GM23248 (cell line): ENCODE results near the gene SHC1. TPM values are rescaled to one million over a fixed set of nuclear protein-coding genes. Genes with fewer than 3 reads are reported as not detected.

Experiments
- DNase-seq: peaks from one replicate; pipeline ENCODE4 v3.0.0-alpha.2; 2015
- H2AFZ ChIP-seq: fragments of 200-600 bp; sonication (generic); 2 replicates; pipeline ENCODE4 v1.6.1; 2016; ENCODE audit warnings: antibody characterized with exemption
- H3F3A ChIP-seq: fragments of 200-600 bp; sonication (generic); 2 replicates; pipeline ENCODE4 v1.6.1; 2016; ENCODE audit warnings: mild to moderate bottlenecking, antibody characterized with exemption, mixed run types; ENCODE audit not compliant: insufficient read depth
- H3K27ac ChIP-seq: fragments of 200-600 bp; sonication (generic); 2 replicates; pipeline ENCODE4 v1.5.1; 2016; ENCODE audit warnings: mild to moderate bottlenecking
- H3K27me3 ChIP-seq: fragments of 200-600 bp; sonication (generic); replicated peaks from 2 replicates; pipeline ENCODE4 v1.6.1; 2016; ENCODE audit warnings: mild to moderate bottlenecking; ENCODE audit not compliant: insufficient read depth
- H3K36me3 ChIP-seq: fragments of 200-600 bp; sonication (generic); 2 replicates; pipeline ENCODE4 v1.6.1; 2016; ENCODE audit warnings: low read depth, mild to moderate bottlenecking
- H3K4me1 ChIP-seq: fragments of 200-600 bp; sonication (generic); 2 replicates; pipeline ENCODE4 v1.6.1; 2016; ENCODE audit warnings: mild to moderate bottlenecking; ENCODE audit not compliant: insufficient read depth
- H3K4me2 ChIP-seq: fragments of 200-600 bp; sonication (generic); one replicate; pipeline ENCODE4 v1.6.1; 2016; ENCODE audit warnings: mild to moderate bottlenecking; ENCODE audit not compliant: unreplicated experiment
- H3K4me3 ChIP-seq: fragments of 200-600 bp; sonication (generic); 2 replicates; pipeline ENCODE4 v1.5.1; 2016; ENCODE audit warnings: mild to moderate bottlenecking
- H3K79me2 ChIP-seq: fragments of 200-600 bp; sonication (generic); 2 replicates; pipeline ENCODE4 v1.6.1; 2016; ENCODE audit warnings: mild to moderate bottlenecking; ENCODE audit not compliant: insufficient read depth
- H3K9ac ChIP-seq: fragments of 200-600 bp; sonication (generic); 2 replicates; pipeline ENCODE4 v1.6.1; 2016; ENCODE audit warnings: mild to moderate bottlenecking
- H3K9me2 ChIP-seq: fragments of 200-600 bp; sonication (generic); 2 replicates; pipeline ENCODE4 v1.6.1; 2016; ENCODE audit warnings: mixed run types, mild to moderate bottlenecking, moderate library complexity; ENCODE audit not compliant: insufficient read depth
- H3K9me3 ChIP-seq: fragments of 200-600 bp; sonication (generic); one replicate; pipeline ENCODE4 v1.6.1; 2017; ENCODE audit warnings: low read depth
- H4K20me1 ChIP-seq: fragments of 200-600 bp; sonication (generic); 2 replicates; pipeline ENCODE4 v1.6.0; 2016; ENCODE audit not compliant: insufficient read depth
- EZH2 ChIP-seq: fragments of 200-600 bp; sonication (generic); IDR thresholded peaks from 2 replicates; pipeline ENCODE4 v1.6.1; 2018; ENCODE audit warnings: antibody characterized with exemption, mild to moderate bottlenecking; ENCODE audit not compliant: insufficient read depth, poor library complexity, severe bottlenecking
- EZH2phosphoT487 ChIP-seq: fragments of 200-600 bp; sonication (generic); IDR thresholded peaks from 2 replicates; pipeline ENCODE4 v1.6.1; 2018; ENCODE audit warnings: antibody characterized with exemption, moderate library complexity, mild to moderate bottlenecking, low read depth; ENCODE audit not compliant: insufficient read depth
- WGBS, 2 experiments: methylation state at CpG; one replicate each; pipeline ENCODE4 v1.1.6; 2015 to 2017; ENCODE audit warnings: low lambda C conversion rate in 2 of 2, low coverage in 1 of 2; ENCODE audit errors: missing lambda C conversion rate in 2 of 2; 5-methylcytosine and 5-hydroxymethylcytosine counted together
- in situ Hi-C: fragments of 300-500 bp; cut with MboI; formaldehyde crosslinking; loops from 2 replicates; pipeline ENCODE4 v1.15.0; 2020
- polyA plus RNA-seq: library from polyadenylated mRNA; unstranded; fragments of >200 nt; fragmentation: Nextera tagmentation; extraction: Ambion mirVana; gene quantifications from 2 replicates; pipeline ENCODE4 v1.2.1, GENCODE V29; 2016
- total RNA-seq: library from RNA; depleted of rRNA; stranded (reverse); fragments of >200 nt; shearing (Covaris generic); gene quantifications from 2 replicates; pipeline ENCODE4 v1.2.3, GENCODE V29; 2014

Gene SHC1
- total and polyA plus RNA-seq, 2 experiments from 2014 or later = 278 to 319 TPM

GRCh38 chr1:154994591-154994990 is 24.0 kb upstream of the SHC1 start:
- H3K9ac ChIP-seq = no peak overlapping the region
- no peak for TF ChIP-seq EZH2phosphoT487
- TF ChIP-seq EZH2 = no peak
- H3K4me3 ChIP-seq = no peak overlapping the region
- no peaks in the 10 kb centered on the region for H3K9me3 ChIP-seq
- H2AFZ ChIP-seq = no peak overlapping the region
- no peaks in the 10 kb centered on the region for H3K36me3 ChIP-seq
- H3K27ac ChIP-seq = no peak overlapping the region
- H3K79me2 ChIP-seq = no peaks in the 10 kb centered on the region
- no peak overlapping the region for H3K4me2 ChIP-seq
- DNase-seq = no peak
- in situ Hi-C loops = no loop called here
- H3K4me1 ChIP-seq = 0 out of 2 replicates have a peak, but pooled peaks cover 3% of the 10 kb centered on the region
- no peaks in the 10 kb centered on the region for H3K27me3 ChIP-seq
- H3K9me2 ChIP-seq = no peaks in the 10 kb centered on the region
- WGBS, 2 experiments = 67% methylated on average over 3 of the region's 3 CpGs
- H4K20me1 ChIP-seq = no peaks in the 10 kb centered on the region
- H3F3A ChIP-seq = peaks cover 5% of the 10 kb centered on the region; the same call in 1 of the 2 replicates

DNA sequence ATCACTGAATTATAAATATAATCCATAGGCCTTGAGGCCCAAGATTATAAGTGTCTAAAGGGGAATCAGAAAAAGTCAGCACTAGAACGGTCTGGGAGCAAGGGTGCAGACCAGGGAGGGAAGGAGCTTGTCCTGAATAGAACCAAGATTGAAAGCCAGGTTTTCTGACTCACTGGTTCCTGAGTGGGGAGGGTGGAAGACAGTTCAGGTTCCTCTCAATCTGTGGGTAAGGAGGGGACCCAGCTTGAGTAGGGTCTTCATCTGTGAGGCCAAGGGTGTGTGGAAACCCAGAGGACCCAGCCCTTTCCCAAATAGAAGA is 23.7 kb upstream of the SHC1 start:
- WGBS, 2 experiments = 87 to 94% methylated on average over 1 of the region's 1 CpG
- TF ChIP-seq EZH2phosphoT487 (no peak), EZH2 (no peak)
- Histone ChIP-seq H3F3A (peaks cover 5% of the 10 kb centered on the region; the same call in 1 of the 2 replicates), H3K27ac (no peak overlapping the region), H3K4me3 (no peak overlapping the region), H3K9ac (no peak overlapping the region), H4K20me1 (no peaks in the 10 kb centered on the region), H3K4me2 (no peak overlapping the region), H3K79me2 (no peaks in the 10 kb centered on the region), H3K27me3 (no peaks in the 10 kb centered on the region), H3K36me3 (no peaks in the 10 kb centered on the region), H2AFZ (no peak overlapping the region), H3K9me3 (no peaks in the 10 kb centered on the region), H3K9me2 (no peaks in the 10 kb centered on the region), H3K4me1 (0 out of 2 replicates have a peak, but pooled peaks cover 3% of the 10 kb centered on the region)
- in situ Hi-C loops = no loop called here
- DNase-seq = no peak

DNA sequence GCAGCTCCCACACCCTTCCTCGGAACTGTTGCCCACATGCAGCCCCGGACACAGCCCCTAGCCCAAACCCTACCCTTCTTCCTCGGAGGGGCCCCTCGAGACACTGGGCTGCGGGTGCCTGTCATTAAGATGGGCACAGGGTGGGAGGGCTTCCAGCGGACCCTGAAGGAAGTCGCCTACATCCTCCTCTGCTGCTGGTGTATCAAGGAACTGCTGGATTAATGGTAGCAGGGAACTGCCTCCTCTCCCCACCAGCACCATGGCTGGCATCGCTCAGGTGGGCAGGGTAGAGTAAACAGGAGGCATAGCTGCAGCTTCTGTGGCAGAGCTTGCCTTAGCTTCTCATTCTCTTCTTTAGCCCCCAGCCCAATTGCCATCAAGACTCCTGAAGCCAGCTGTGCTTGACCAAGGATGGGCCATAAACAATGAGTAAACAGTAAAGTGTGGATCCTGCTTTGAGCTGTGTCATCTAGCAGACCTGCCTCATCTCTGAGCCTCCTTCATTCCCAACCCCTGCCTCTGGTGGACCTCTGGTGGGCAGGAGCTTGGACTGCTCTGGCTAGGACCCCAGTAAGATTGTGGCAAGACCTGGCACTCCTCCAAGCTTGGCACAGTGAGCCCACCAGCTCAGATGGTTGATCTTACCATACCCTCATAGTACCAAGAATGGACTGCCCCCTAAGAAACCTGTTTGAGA is 23.2 kb upstream of the SHC1 start, which contains the start of gene LENEP:
Gene LENEP (plus strand): TSS at position 15 of the 697 bp plus-strand sequence. CDS start 22 bp downstream, at position 37.
- Histone ChIP-seq H3F3A (peaks cover 5% of the 10 kb centered on the region; the same call in 1 of the 2 replicates), H3K27ac (no peak within 1 kb of the TSS)

DNA sequence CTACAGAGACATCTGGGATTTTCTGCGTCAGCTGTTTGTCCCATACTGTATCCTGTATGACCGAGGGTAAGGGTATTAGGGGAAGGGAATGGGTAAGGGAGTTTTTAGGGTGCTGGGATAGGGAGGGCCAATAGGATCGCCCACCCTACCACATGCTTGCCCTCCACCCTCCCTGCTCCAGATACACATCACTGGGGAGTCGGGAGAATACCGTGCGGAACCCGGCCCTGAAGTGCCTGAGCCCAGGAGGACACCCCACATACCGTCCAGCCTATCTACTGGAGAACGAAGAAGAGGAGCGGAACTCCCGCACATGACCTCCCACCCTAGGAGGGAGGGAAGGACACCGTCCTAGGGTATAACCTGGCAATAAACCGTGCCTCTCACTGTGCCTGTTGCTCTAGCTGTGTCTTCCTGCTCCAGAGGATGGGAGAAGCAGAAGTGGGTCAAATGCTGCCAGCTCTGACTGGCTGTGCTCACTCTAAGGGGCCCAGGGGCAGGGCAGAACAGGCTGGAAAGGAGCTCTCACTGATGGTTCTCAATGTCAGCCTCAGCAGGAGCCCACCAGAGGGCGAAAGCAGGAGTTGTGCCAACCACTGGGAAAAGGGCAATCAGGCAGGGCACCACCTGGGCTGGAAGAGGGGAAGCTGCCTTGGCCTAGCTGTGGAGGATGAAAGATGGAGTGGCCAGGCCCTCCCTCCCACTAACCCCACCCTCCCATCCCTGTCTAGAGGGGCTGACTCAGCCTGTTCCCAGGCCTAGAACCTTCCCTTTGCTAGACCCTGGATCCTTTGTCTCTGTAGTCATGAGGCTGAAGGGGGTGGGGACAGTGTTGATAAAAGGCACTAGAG is 22.4 kb upstream of the SHC1 start:
- Histone ChIP-seq H3K4me3 (no peak overlapping the region), H3K9me2 (no peaks in the 10 kb centered on the region), H3K4me2 (no peak overlapping the region), H3F3A (peaks cover 5% of the 10 kb centered on the region; the same call in 1 of the 2 replicates), H4K20me1 (no peaks in the 10 kb centered on the region), H3K36me3 (0 out of 2 replicates have a peak, but pooled peaks cover 8% of the 10 kb centered on the region), H3K4me1 (0 out of 2 replicates have a peak, but pooled peaks cover 3% of the 10 kb centered on the region), H3K27ac (no peak overlapping the region), H2AFZ (no peak overlapping the region), H3K9ac (no peak overlapping the region), H3K27me3 (no peaks in the 10 kb centered on the region), H3K79me2 (0 out of 2 replicates have a peak, but pooled peaks cover 2% of the 10 kb centered on the region), H3K9me3 (no peaks in the 10 kb centered on the region)
- TF ChIP-seq EZH2 = no peak
- in situ Hi-C loops = no loop called here
- 83 to 87% methylated on average over 14 of the region's 14 CpGs for WGBS, 2 experiments
- peak; percentile 61 for DNase-seq

More for the DNA sequence above, 23.2 kb upstream of the SHC1 start, which contains the start of gene LENEP:
- no peaks in the 10 kb centered on the region for H3K9me2 ChIP-seq
- 0 out of 2 replicates have a peak, but pooled peaks cover 5% of the 10 kb centered on the region for H3K36me3 ChIP-seq
- H3K9ac ChIP-seq = no peak within 1 kb of the TSS
- no peak within 1 kb of the TSS for H3K4me2 ChIP-seq
- no peaks in the 10 kb centered on the region for H3K27me3 ChIP-seq
- H3K79me2 ChIP-seq = no peaks in the 10 kb centered on the region
- in situ Hi-C loops = no loop called here
- 69 to 75% methylated on average over 8 of the region's 8 CpGs for WGBS, 2 experiments
- H3K4me1 ChIP-seq = 0 out of 2 replicates have a peak, but pooled peaks cover 3% of the 10 kb centered on the region
- no peak for DNase-seq
- no peak within 1 kb of the TSS for H3K4me3 ChIP-seq
- no peaks in the 10 kb centered on the region for H4K20me1 ChIP-seq
- no peaks in the 10 kb centered on the region for H3K9me3 ChIP-seq
- TF ChIP-seq EZH2 (no peak), EZH2phosphoT487 (no peak)
- no peak within 1 kb of the TSS for H2AFZ ChIP-seq
